H1 (cell line): ENCODE data around the gene MEIS3. TPM values are rescaled to one million over a fixed set of nuclear protein-coding genes. Genes with fewer than 3 reads are reported as not detected.

Source experiments
- CTCF ChIA-PET: fragments of 300-600 bp; sonication (Branson Sonifier 250); formaldehyde crosslinking; loops from one replicate; lab custom pipeline; 2021; ENCODE audit not compliant: partially characterized antibody; lab: Charles Lee
- POLR2A ChIA-PET: fragments of 300-600 bp; sonication (Branson Sonifier 250); formaldehyde crosslinking; loops from one replicate; lab custom pipeline; 2021; ENCODE audit warnings: inconsistent platforms; ENCODE audit not compliant: partially characterized antibody; lab: Charles Lee
- DNase-seq, 2 experiments: peaks; one replicate each; pipeline versions ENCODE4 v3.0.0 to v3.0.0-alpha.2; 2010 to 2022; ENCODE audit warnings: low spot score in 2 of 2, low read depth in 1 of 2, mixed read lengths in 1 of 2
- FAIRE-seq: peaks from 2 replicates; lab custom pipeline; 2011; peaks lifted over from hg19 to GRCh38; lab: Jason Lieb, UNC
- H2AFZ ChIP-seq: 2 replicates; pipeline ENCODE4 v1.8.1; 2012; ENCODE audit warnings: low read length, inconsistent platforms
- H2AK5ac ChIP-seq: 2 replicates; pipeline ENCODE4 v1.6.1; 2013; ENCODE audit warnings: low read depth, low read length
- H2BK120ac ChIP-seq: replicated peaks from 2 replicates; pipeline ENCODE3; 2013; ENCODE audit warnings: low read depth, low read length, inconsistent platforms
- H2BK12ac ChIP-seq: 2 replicates; pipeline ENCODE4 v1.6.1; 2013; ENCODE audit warnings: low read depth, low read length
- H2BK15ac ChIP-seq: 2 replicates; pipeline ENCODE4 v1.6.1; 2013; ENCODE audit warnings: low read length
- H2BK20ac ChIP-seq: 2 replicates; pipeline ENCODE4 v1.6.1; 2013; ENCODE audit warnings: low read length
- H2BK5ac ChIP-seq: 2 replicates; pipeline ENCODE4 v1.6.1; 2013; ENCODE audit warnings: low read depth, low read length
- H3K14ac ChIP-seq: 2 replicates; pipeline ENCODE4 v1.6.1; 2013; ENCODE audit warnings: inconsistent platforms; ENCODE audit not compliant: insufficient read length
- H3K18ac ChIP-seq: 2 replicates; pipeline ENCODE4 v1.6.1; 2013; ENCODE audit warnings: low read length; ENCODE audit errors: extremely low read depth
- H3K23ac ChIP-seq: 2 replicates; pipeline ENCODE4 v1.6.1; 2013; ENCODE audit warnings: inconsistent platforms; ENCODE audit not compliant: insufficient read length
- H3K23me2 ChIP-seq: 2 replicates; pipeline ENCODE4 v1.6.1; 2013; ENCODE audit warnings: low read depth, low read length
- H3K27ac ChIP-seq: 2 replicates; pipeline ENCODE4 v1.6.1; 2011; ENCODE audit warnings: low read depth, low read length, inconsistent platforms
- H3K27me3 ChIP-seq, 4 experiments: replicated peaks in 1 of 4; 1 replicate in 1 of 4; 2 replicates in 3 of 4; pipeline versions ENCODE4 v1.6.1 to v1.8.1; 2011 to 2013; ENCODE audit warnings: low read length in 3 of 4, mild to moderate bottlenecking in 3 of 4, inconsistent platforms in 2 of 4, mixed read lengths in 2 of 4, moderate library complexity in 1 of 4; ENCODE audit not compliant: control insufficient read depth in 3 of 4, insufficient read depth in 3 of 4; ENCODE audit errors: extremely low read depth in 1 of 4
- H3K36me3 ChIP-seq, 4 experiments: 2 replicates each; pipeline versions ENCODE4 v1.6.1 to v1.8.1; 2011 to 2013; ENCODE audit warnings: mild to moderate bottlenecking in 4 of 4, low read length in 3 of 4, moderate library complexity in 2 of 4, control low read depth in 1 of 4, inconsistent platforms in 1 of 4; ENCODE audit not compliant: insufficient read depth in 4 of 4, control insufficient read depth in 2 of 4
- H3K4ac ChIP-seq: replicated peaks from 2 replicates; pipeline ENCODE3; 2013; ENCODE audit warnings: low read length, low read depth, mixed read lengths, inconsistent platforms; ENCODE audit not compliant: insufficient read length
- H3K4me1 ChIP-seq, 4 experiments: replicated peaks in 1 of 4; 1 replicate in 1 of 4; 2 replicates in 3 of 4; pipeline versions ENCODE4 v1.6.1 to v1.8.1; 2011 to 2013; ENCODE audit warnings: low read length in 3 of 4, inconsistent platforms in 2 of 4, mixed read lengths in 1 of 4; ENCODE audit not compliant: insufficient read depth in 4 of 4, control insufficient read depth in 3 of 4
- H3K4me2 ChIP-seq, 2 experiments: 2 replicates each; pipeline versions ENCODE4 v1.6.1 to v1.8.1; 2011 to 2013; ENCODE audit warnings: low read depth in 2 of 2, low read length in 2 of 2, control low read depth in 1 of 2, inconsistent platforms in 1 of 2, mild to moderate bottlenecking in 1 of 2; ENCODE audit not compliant: insufficient read depth in 1 of 2
- H3K4me3 ChIP-seq, 4 experiments: fragments of 200-600, 300-600 bp in 1 of 4; sonication (generic), shearing (Covaris generic), sonication (Bioruptor Twin) in 1 of 4; 2 replicates each; pipeline versions ENCODE4 v1.5.1 to v1.8.1; 2011 to 2016; ENCODE audit warnings: low read length in 4 of 4, low read depth in 3 of 4, control low read depth in 2 of 4, inconsistent platforms in 2 of 4, mild to moderate bottlenecking in 2 of 4, mixed read lengths in 1 of 4, moderate library complexity in 1 of 4; ENCODE audit not compliant: insufficient read depth in 2 of 4; ENCODE audit errors: extremely low read depth in 1 of 4
- H3K56ac ChIP-seq: replicated peaks from 2 replicates; pipeline ENCODE3; 2013; ENCODE audit warnings: low read depth, mild to moderate bottlenecking, mixed read lengths, low read length, inconsistent platforms; ENCODE audit not compliant: insufficient read length
- H3K79me1 ChIP-seq: 2 replicates; pipeline ENCODE4 v1.6.1; 2013; ENCODE audit warnings: low read depth, low read length, control low read depth
- H3K79me2 ChIP-seq, 2 experiments: 2 replicates each; pipeline versions ENCODE4 v1.6.1 to v1.8.1; 2012 to 2013; ENCODE audit warnings: low read length in 2 of 2, mild to moderate bottlenecking in 2 of 2, inconsistent platforms in 1 of 2; ENCODE audit not compliant: insufficient read depth in 2 of 2, control insufficient read depth in 1 of 2
- H3K9ac ChIP-seq, 4 experiments: replicated peaks in 1 of 4; 1 replicate in 1 of 4; 2 replicates in 3 of 4; pipeline versions ENCODE4 v1.6.1 to v1.8.1; 2011 to 2013; ENCODE audit warnings: low read depth in 3 of 4, low read length in 3 of 4, control low read depth in 2 of 4, mild to moderate bottlenecking in 2 of 4, moderate library complexity in 2 of 4, inconsistent platforms in 1 of 4; ENCODE audit errors: extremely low read depth in 1 of 4
- H3K9me3 ChIP-seq, 2 experiments: 2 replicates each; pipeline versions ENCODE4 v1.6.1 to v1.8.1; 2012 to 2013; ENCODE audit warnings: mild to moderate bottlenecking in 2 of 2, moderate library complexity in 2 of 2, control low read depth in 1 of 2, inconsistent platforms in 1 of 2, low read depth in 1 of 2, low read length in 1 of 2, mixed read lengths in 1 of 2; ENCODE audit not compliant: insufficient read depth in 2 of 2
- H4K20me1 ChIP-seq, 2 experiments: replicated peaks in 1 of 2; 2 replicates each; pipeline versions ENCODE3 to v1.8.1; 2011 to 2013; ENCODE audit warnings: inconsistent platforms in 2 of 2, low read length in 2 of 2, mild to moderate bottlenecking in 1 of 2; ENCODE audit not compliant: insufficient read depth in 2 of 2, control insufficient read depth in 1 of 2
- H4K5ac ChIP-seq: 2 replicates; pipeline ENCODE4 v1.6.1; 2013; ENCODE audit warnings: low read length, low read depth, mixed read lengths, inconsistent platforms; ENCODE audit not compliant: insufficient read length
- H4K8ac ChIP-seq: 2 replicates; pipeline ENCODE4 v1.8.0; 2013; ENCODE audit warnings: mild to moderate bottlenecking, moderate library complexity, low read length, inconsistent platforms; ENCODE audit not compliant: insufficient read depth; ENCODE audit errors: extremely low read depth
- H4K91ac ChIP-seq: replicated peaks from 2 replicates; pipeline ENCODE3; 2013; ENCODE audit warnings: low read length, mixed read lengths, inconsistent platforms; ENCODE audit not compliant: insufficient read length
- EZH2 ChIP-seq: fragments of 200-600 bp; sonication (generic); IDR thresholded peaks from 2 replicates; pipeline ENCODE4 v1.7.1; 2012; ENCODE audit warnings: low read depth, mild to moderate bottlenecking, moderate library complexity, low read length, inconsistent platforms; ENCODE audit not compliant: severe bottlenecking
- HDAC2 ChIP-seq, 2 experiments: fragments of 300-600 bp in 1 of 2; sonication (generic) in 1 of 2; IDR thresholded peaks; 2 replicates each; pipeline ENCODE4 v1.6.1; 2011 to 2012; ENCODE audit warnings: low read depth in 2 of 2, low read length in 2 of 2, mild to moderate bottlenecking in 2 of 2, moderate library complexity in 2 of 2, borderline replicate concordance in 1 of 2, inconsistent platforms in 1 of 2
- WGBS, 2 experiments: shearing (Covaris generic) in 1 of 2; methylation state at CpG; one replicate each; pipeline versions ENCODE4 v1.1.6 to v1.1.7; 2013 to 2015; ENCODE audit warnings: low lambda C conversion rate in 2 of 2, mixed read lengths in 2 of 2, inconsistent platforms in 1 of 2, low coverage in 1 of 2, missing lambda C conversion rate in 1 of 2; ENCODE audit not compliant: insufficient replicate concordance in 2 of 2, insufficient coverage in 1 of 2, insufficient read length in 1 of 2; ENCODE audit errors: extremely low coverage in 1 of 2, missing lambda C conversion rate in 1 of 2; 5-methylcytosine and 5-hydroxymethylcytosine counted together
- polyA plus RNA-seq, 7 experiments: library from polyadenylated mRNA; depleted of rRNA in 3 of 7; stranded (reverse) in 5 of 7; unstranded in 2 of 7; fragments of >200 nt in 5 of 7; fragments of 200-250 nt in 2 of 7; gene quantifications; 1 replicate in 5 of 7; 2 replicates in 1 of 7; 4 replicates in 1 of 7; pipeline versions ENCODE4 v1.2.1 to v1.2.3, GENCODE V29; 2011 to 2013; ENCODE audit warnings: missing spikeins in 2 of 7, mixed read lengths in 2 of 7
- total RNA-seq: library from RNA; stranded (reverse); fragmentation: NEBNext Ultra II Directional; extraction: Animal tissue kit (Norgen Biotek cat#: 25700); gene quantifications from 2 replicates; pipeline ENCODE4 v1.2.1, GENCODE V29; 2021

Gene MEIS3
- total and polyA plus RNA-seq, 2 of the 8 experiments (the other 6 are each of a cell fraction or from before 2014, with no cell fraction given): 24.5 to 28.2 TPM

GRCh38 chr19:47421844-47422395 lies 2.6 kb upstream of the MEIS3 start:
- H3K4me1 ChIP-seq: peaks cover 6 to 35% (median 18%) of the 10 kb centered on the region in 4 experiments
- POLR2A ChIA-PET: no interaction called here
- H4K91ac ChIP-seq: no peak overlapping the region
- H3K79me1 ChIP-seq: no peaks in the 10 kb centered on the region
- H3K56ac ChIP-seq: no peak overlapping the region
- H2BK120ac ChIP-seq: no peak overlapping the region
- H3K9me3 ChIP-seq: no peaks in the 10 kb centered on the region
- H3K14ac ChIP-seq: no peak overlapping the region
- H2BK20ac ChIP-seq: no peak overlapping the region
- H2BK12ac ChIP-seq: no peak overlapping the region
- H4K5ac ChIP-seq: no peak overlapping the region
- H2BK15ac ChIP-seq: no peak overlapping the region
- FAIRE-seq (no peak), DNase-seq (no peak)
- H4K20me1 ChIP-seq: peaks cover 4 to 7% of the 10 kb centered on the region in 2 experiments
- H3K36me3 ChIP-seq: no peaks in the 10 kb centered on the region
- 0% methylated on average over 3 of the region's 31 CpGs; no CpG with 5 or more reads in 1 of the 2 experiments for WGBS, 2 experiments
- CTCF ChIA-PET: interaction anchor here (0.6 kb wide), 1 partner anchor 71 kb away, joined by 5 read pairs; no protein-coding TSS in a partner anchor
- peaks cover 36 to 73% (median 68%) of the 10 kb centered on the region in 4 experiments for H3K27me3 ChIP-seq
- peak overlapping the region in 3 of 4 experiments; percentile 26 to 75 (median 27); a peak in 6 of 8 replicates for H3K4me3 ChIP-seq
- H3K27ac ChIP-seq: no peak overlapping the region
- H3K4ac ChIP-seq: no peak overlapping the region
- H3K9ac ChIP-seq: no peak overlapping the region
- no peak overlapping the region for H2AFZ ChIP-seq
- peak overlapping the region; percentile 92 to 96 for H3K4me2 ChIP-seq
- no peak overlapping the region for H4K8ac ChIP-seq
- no peak overlapping the region for H3K18ac ChIP-seq
- no peak overlapping the region for H3K23ac ChIP-seq
- peaks cover 36% of the 10 kb centered on the region for H3K23me2 ChIP-seq
- no peaks in the 10 kb centered on the region for H3K79me2 ChIP-seq
- no peak overlapping the region for H2AK5ac ChIP-seq
- TF ChIP-seq HDAC2 (IDR thresholded peaks at IDR 0.05; ENCODE audit: borderline replicate concordance in 1 of 2, low read depth in 2 of 2, low read length in 2 of 2): no peak
- TF ChIP-seq EZH2: peak; percentile 2
- H2BK5ac ChIP-seq: no peak overlapping the region
